GM23338 (cell line): Measurements from ENCODE around the gene LRRC47. TPM values are rescaled to one million over a fixed set of nuclear protein-coding genes. Genes with fewer than 3 reads are reported as not detected.

Experiments used
- ATAC-seq: fragments of 200-7000 bp; cut with Tn5 transposase; 3 replicates; pipeline ENCODE4 v1.9.1; 2020
- DNase-seq: peaks from one replicate; pipeline ENCODE4 v3.0.0-alpha.2; 2015; ENCODE audit warnings: low spot score
- H2AFZ ChIP-seq: fragments of 200-600 bp; sonication (generic); 2 replicates; pipeline ENCODE4 v1.8.0; 2016; ENCODE audit warnings: antibody characterized with exemption, mild to moderate bottlenecking, moderate library complexity
- H3F3A ChIP-seq: fragments of 200-600 bp; sonication (generic); replicated peaks from 2 replicates; pipeline ENCODE4 v1.8.0; 2017; ENCODE audit warnings: antibody characterized with exemption, mixed run types, low read depth
- H3K27ac ChIP-seq: fragments of 200-600 bp; sonication (generic); 2 replicates; pipeline ENCODE4 v1.6.1; 2016; ENCODE audit warnings: low read depth
- H3K27me3 ChIP-seq: fragments of 200-600 bp; sonication (generic); 2 replicates; pipeline ENCODE4 v1.8.0; 2016; ENCODE audit warnings: mild to moderate bottlenecking, mixed run types, moderate library complexity; ENCODE audit not compliant: insufficient read depth
- H3K36me3 ChIP-seq: fragments of 200-600 bp; sonication (generic); 2 replicates; pipeline ENCODE4 v1.8.0; 2016; ENCODE audit warnings: mild to moderate bottlenecking; ENCODE audit not compliant: insufficient read depth
- H3K4me1 ChIP-seq: fragments of 200-600 bp; sonication (generic); 2 replicates; pipeline ENCODE4 v1.8.0; 2016; ENCODE audit warnings: mild to moderate bottlenecking, moderate library complexity; ENCODE audit not compliant: insufficient read depth
- H3K4me2 ChIP-seq: fragments of 200-600 bp; sonication (generic); 2 replicates; pipeline ENCODE4 v1.7.1; 2017; ENCODE audit warnings: mixed run types
- H3K4me3 ChIP-seq: fragments of 200-600 bp; sonication (generic); 2 replicates; pipeline ENCODE4 v1.6.1; 2016; ENCODE audit warnings: mixed run types
- H3K79me2 ChIP-seq: fragments of 200-600 bp; sonication (generic); replicated peaks from 2 replicates; pipeline ENCODE4 v1.8.0; 2017; ENCODE audit warnings: mild to moderate bottlenecking; ENCODE audit not compliant: insufficient read depth
- H3K9me2 ChIP-seq: fragments of 200-600 bp; sonication (generic); 2 replicates; pipeline ENCODE4 v1.8.0; 2017; ENCODE audit not compliant: insufficient read depth
- H4K20me1 ChIP-seq: fragments of 200-600 bp; sonication (generic); replicated peaks from 2 replicates; pipeline ENCODE4 v1.8.0; 2017; ENCODE audit warnings: mild to moderate bottlenecking; ENCODE audit not compliant: insufficient read depth
- H3K27ac Mint-ChIP-seq: 2 replicates; pipeline ENCODE4 v1.8.0; 2020; ENCODE audit warnings: inconsistent platforms, mild to moderate bottlenecking, moderate library complexity, mixed read lengths
- H3K27me3 Mint-ChIP-seq: 3 replicates; pipeline ENCODE4 v1.8.0; 2022; ENCODE audit warnings: low read depth, mild to moderate bottlenecking, moderate library complexity, mixed read lengths, inconsistent platforms; ENCODE audit not compliant: insufficient read depth, poor library complexity
- H3K36me3 Mint-ChIP-seq: 3 replicates; pipeline ENCODE4 v1.8.0; 2021; ENCODE audit warnings: low read depth, mild to moderate bottlenecking, inconsistent platforms, moderate library complexity, mixed read lengths
- H3K4me1 Mint-ChIP-seq: 3 replicates; pipeline ENCODE4 v1.8.0; 2020; ENCODE audit warnings: mild to moderate bottlenecking, inconsistent platforms, mixed read lengths
- H3K4me3 Mint-ChIP-seq: 3 replicates; pipeline ENCODE4 v1.8.0; 2021; ENCODE audit warnings: moderate library complexity, mild to moderate bottlenecking, inconsistent platforms, mixed read lengths
- H3K9me3 Mint-ChIP-seq: 3 replicates; pipeline ENCODE4 v1.8.0; 2020; ENCODE audit warnings: moderate library complexity, mild to moderate bottlenecking, inconsistent platforms, mixed read lengths
- CREB1 ChIP-seq: fragments of 250-450 bp; sonication (Bioruptor Pico); IDR thresholded peaks from 2 replicates; pipeline ENCODE4 v1.5.0; 2020; ENCODE audit warnings: low read depth, mild to moderate bottlenecking, moderate library complexity
- CTCF ChIP-seq, 2 experiments: fragments of 200-600 bp in 1 of 2; sonication (generic) in 1 of 2; conservative IDR thresholded peaks; 2 replicates each; pipeline versions ENCODE4 v1.5.1 to v1.6.1; 2016 to 2017; ENCODE audit warnings: antibody characterized with exemption in 2 of 2, low read depth in 2 of 2, mild to moderate bottlenecking in 2 of 2, moderate library complexity in 1 of 2
- EZH2 ChIP-seq: fragments of 200-600 bp; sonication (generic); IDR thresholded peaks from one replicate; pipeline ENCODE4 v1.8.0; 2017; ENCODE audit warnings: antibody characterized with exemption, mild to moderate bottlenecking, low read depth; ENCODE audit not compliant: unreplicated experiment
- EZH2phosphoT487 ChIP-seq: fragments of 200-600 bp; sonication (generic); IDR thresholded peaks from one replicate; pipeline ENCODE4 v1.8.1; 2018; ENCODE audit warnings: antibody characterized with exemption; ENCODE audit not compliant: unreplicated experiment
- JUNB ChIP-seq: IDR thresholded peaks from one replicate; pipeline ENCODE4 v1.6.1; 2016; ENCODE audit warnings: antibody characterized with exemption; ENCODE audit not compliant: unreplicated experiment
- NANOG ChIP-seq: IDR thresholded peaks from 2 replicates; pipeline ENCODE4 v1.6.1; 2016; ENCODE audit warnings: antibody characterized with exemption, borderline replicate concordance
- POLR2AphosphoS5 ChIP-seq: IDR thresholded peaks from 2 replicates; pipeline ENCODE4 v1.6.1; 2016; ENCODE audit warnings: antibody characterized with exemption, low read depth
- STAT1 ChIP-seq: IDR thresholded peaks from one replicate; pipeline ENCODE4 v1.6.1; 2016; ENCODE audit warnings: antibody characterized with exemption; ENCODE audit not compliant: unreplicated experiment
- ZNF114 ChIP-seq: fragments of 250-450 bp; sonication (Bioruptor Pico); IDR thresholded peaks from 2 replicates; pipeline ENCODE4 v1.5.0; 2020; ENCODE audit warnings: mild to moderate bottlenecking, moderate library complexity
- ZNF331 ChIP-seq: fragments of 250-450 bp; sonication (Bioruptor Pico); IDR thresholded peaks from 2 replicates; pipeline ENCODE4 v1.5.0; 2020; ENCODE audit warnings: low read depth, mild to moderate bottlenecking, moderate library complexity
- polyA plus RNA-seq: library from polyadenylated mRNA; unstranded; fragments of >200 nt; fragmentation: Nextera tagmentation; extraction: Ambion mirVana; gene quantifications from 2 replicates; pipeline ENCODE4 v1.2.1, GENCODE V29; 2016
- total RNA-seq: library from RNA; depleted of rRNA; stranded (reverse); fragments of >200 nt; shearing (Covaris generic); gene quantifications from 2 replicates; pipeline ENCODE4 v1.2.3, GENCODE V29; 2014
- TF ChIP-seq, protein P1 (sequence below): fragments of 250-450 bp; sonication (Bioruptor Pico); IDR thresholded peaks from 2 replicates; pipeline ENCODE4 v1.5.0; 2020; ENCODE audit warnings: mild to moderate bottlenecking, moderate library complexity
- TF ChIP-seq, protein P2 (sequence below): IDR thresholded peaks from 2 replicates; pipeline ENCODE4 v1.6.1; 2016; ENCODE audit warnings: antibody characterized with exemption
- TF ChIP-seq, protein P3 (sequence below): IDR thresholded peaks from one replicate; pipeline ENCODE4 v1.6.1; 2018; ENCODE audit warnings: antibody characterized with exemption; ENCODE audit not compliant: unreplicated experiment

The LRRC47 gene
- total and polyA plus RNA-seq, 2 experiments from 2014 or later = 15.8 to 76.8 TPM

DNA sequence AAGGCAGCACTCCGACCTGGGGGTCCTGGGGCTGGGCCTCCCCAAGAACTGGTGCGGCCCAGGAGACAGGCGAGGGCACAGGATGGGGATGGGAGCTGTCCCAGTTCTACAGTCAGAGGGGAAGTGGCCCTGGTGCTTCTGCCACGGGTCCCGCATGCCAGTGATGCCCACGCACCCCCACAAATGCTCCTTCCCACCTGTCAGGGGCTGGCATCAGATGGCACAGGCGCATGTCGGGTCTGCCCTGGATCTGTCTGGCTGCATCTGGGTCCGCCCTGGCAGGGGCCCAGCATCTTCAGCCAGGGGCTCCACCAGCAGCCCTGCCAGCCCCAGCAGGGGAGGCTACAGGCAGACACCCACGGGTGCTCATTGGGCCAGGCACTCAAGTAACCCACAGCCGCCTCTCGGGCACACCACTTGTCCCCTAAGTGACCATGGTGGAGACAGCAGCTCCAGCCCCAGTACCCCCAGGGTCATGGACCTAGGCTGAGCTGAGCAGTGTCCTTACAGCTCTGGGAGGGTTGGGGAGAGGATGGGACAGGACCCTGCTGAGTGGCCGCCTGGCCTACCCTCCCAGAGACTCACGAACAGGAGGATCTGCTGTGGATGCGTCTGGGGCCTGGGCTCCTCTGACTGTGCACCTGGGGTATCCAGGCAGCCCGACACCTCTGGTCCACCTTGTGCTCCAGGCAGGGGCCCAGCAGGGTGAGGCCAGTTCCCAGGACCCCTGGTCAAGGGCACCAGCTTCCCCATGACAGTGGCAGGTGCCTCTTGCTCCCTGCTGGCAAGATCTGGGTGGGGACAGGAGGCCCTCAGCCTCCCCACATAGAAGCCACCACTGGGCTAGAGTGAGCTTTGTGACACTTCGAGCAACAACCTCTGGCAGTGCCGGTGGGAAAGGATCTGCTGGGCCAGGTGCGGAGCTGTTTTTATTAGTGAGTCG, 18.4 kb downstream of the LRRC47 start:
- Histone ChIP-seq H3K4me1 (peaks cover 7% of the 10 kb centered on the region; the same call in 1 of the 2 replicates), H3K4me2 (no peak overlapping the region), H3K36me3 (peaks cover 25% of the 10 kb centered on the region), H3K9me2 (no peaks in the 10 kb centered on the region), H3K27me3 (no peaks in the 10 kb centered on the region), H3K79me2 (no peaks in the 10 kb centered on the region), H4K20me1 (peaks cover 12% of the 10 kb centered on the region), H3F3A (peaks cover 11% of the 10 kb centered on the region; the same call in 1 of the 2 replicates), H2AFZ (no peak overlapping the region), H3K27ac (no peak overlapping the region), H3K4me3 (no peak overlapping the region)
- TF ChIP-seq CTCF (conservative IDR thresholded peaks at IDR 0.05; ENCODE audit: low read depth in 2 of 2) (no peak), ZNF331 (CRISPR knock-in tag) (no peak), EZH2phosphoT487 (no peak), NANOG (no peak), POLR2AphosphoS5 (no peak), CREB1 (no peak), JUNB (no peak), ZNF114 (CRISPR knock-in tag) (no peak), EZH2 (no peak), STAT1 (no peak)
- TF ChIP-seq, protein P1, sequence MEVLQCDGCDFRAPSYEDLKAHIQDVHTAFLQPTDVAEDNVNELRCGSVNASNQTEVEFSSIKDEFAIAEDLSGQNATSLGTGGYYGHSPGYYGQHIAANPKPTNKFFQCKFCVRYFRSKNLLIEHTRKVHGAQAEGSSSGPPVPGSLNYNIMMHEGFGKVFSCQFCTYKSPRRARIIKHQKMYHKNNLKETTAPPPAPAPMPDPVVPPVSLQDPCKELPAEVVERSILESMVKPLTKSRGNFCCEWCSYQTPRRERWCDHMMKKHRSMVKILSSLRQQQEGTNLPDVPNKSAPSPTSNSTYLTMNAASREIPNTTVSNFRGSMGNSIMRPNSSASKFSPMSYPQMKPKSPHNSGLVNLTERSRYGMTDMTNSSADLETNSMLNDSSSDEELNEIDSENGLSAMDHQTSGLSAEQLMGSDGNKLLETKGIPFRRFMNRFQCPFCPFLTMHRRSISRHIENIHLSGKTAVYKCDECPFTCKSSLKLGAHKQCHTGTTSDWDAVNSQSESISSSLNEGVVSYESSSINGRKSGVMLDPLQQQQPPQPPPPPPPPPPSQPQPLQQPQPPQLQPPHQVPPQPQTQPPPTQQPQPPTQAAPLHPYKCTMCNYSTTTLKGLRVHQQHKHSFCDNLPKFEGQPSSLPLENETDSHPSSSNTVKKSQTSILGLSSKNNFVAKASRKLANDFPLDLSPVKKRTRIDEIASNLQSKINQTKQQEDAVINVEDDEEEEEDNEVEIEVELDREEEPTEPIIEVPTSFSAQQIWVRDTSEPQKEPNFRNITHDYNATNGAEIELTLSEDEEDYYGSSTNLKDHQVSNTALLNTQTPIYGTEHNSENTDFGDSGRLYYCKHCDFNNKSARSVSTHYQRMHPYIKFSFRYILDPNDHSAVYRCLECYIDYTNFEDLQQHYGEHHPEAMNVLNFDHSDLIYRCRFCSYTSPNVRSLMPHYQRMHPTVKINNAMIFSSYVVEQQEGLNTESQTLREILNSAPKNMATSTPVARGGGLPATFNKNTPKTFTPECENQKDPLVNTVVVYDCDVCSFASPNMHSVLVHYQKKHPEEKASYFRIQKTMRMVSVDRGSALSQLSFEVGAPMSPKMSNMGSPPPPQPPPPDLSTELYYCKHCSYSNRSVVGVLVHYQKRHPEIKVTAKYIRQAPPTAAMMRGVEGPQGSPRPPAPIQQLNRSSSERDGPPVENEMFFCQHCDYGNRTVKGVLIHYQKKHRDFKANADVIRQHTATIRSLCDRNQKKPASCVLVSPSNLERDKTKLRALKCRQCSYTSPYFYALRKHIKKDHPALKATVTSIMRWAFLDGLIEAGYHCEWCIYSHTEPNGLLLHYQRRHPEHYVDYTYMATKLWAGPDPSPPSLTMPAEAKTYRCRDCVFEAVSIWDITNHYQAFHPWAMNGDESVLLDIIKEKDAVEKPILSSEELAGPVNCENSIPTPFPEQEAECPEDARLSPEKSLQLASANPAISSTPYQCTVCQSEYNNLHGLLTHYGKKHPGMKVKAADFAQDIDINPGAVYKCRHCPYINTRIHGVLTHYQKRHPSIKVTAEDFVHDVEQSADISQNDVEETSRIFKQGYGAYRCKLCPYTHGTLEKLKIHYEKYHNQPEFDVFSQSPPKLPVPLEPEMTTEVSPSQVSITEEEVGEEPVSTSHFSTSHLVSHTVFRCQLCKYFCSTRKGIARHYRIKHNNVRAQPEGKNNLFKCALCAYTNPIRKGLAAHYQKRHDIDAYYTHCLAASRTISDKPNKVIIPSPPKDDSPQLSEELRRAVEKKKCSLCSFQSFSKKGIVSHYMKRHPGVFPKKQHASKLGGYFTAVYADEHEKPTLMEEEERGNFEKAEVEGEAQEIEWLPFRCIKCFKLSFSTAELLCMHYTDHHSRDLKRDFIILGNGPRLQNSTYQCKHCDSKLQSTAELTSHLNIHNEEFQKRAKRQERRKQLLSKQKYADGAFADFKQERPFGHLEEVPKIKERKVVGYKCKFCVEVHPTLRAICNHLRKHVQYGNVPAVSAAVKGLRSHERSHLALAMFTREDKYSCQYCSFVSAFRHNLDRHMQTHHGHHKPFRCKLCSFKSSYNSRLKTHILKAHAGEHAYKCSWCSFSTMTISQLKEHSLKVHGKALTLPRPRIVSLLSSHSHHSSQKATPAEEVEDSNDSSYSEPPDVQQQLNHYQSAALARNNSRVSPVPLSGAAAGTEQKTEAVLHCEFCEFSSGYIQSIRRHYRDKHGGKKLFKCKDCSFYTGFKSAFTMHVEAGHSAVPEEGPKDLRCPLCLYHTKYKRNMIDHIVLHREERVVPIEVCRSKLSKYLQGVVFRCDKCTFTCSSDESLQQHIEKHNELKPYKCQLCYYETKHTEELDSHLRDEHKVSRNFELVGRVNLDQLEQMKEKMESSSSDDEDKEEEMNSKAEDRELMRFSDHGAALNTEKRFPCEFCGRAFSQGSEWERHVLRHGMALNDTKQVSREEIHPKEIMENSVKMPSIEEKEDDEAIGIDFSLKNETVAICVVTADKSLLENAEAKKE (CRISPR knock-in tag) = no peak
- TF ChIP-seq, protein P2, sequence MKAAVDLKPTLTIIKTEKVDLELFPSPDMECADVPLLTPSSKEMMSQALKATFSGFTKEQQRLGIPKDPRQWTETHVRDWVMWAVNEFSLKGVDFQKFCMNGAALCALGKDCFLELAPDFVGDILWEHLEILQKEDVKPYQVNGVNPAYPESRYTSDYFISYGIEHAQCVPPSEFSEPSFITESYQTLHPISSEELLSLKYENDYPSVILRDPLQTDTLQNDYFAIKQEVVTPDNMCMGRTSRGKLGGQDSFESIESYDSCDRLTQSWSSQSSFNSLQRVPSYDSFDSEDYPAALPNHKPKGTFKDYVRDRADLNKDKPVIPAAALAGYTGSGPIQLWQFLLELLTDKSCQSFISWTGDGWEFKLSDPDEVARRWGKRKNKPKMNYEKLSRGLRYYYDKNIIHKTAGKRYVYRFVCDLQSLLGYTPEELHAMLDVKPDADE = no peak
- TF ChIP-seq, protein P3, sequence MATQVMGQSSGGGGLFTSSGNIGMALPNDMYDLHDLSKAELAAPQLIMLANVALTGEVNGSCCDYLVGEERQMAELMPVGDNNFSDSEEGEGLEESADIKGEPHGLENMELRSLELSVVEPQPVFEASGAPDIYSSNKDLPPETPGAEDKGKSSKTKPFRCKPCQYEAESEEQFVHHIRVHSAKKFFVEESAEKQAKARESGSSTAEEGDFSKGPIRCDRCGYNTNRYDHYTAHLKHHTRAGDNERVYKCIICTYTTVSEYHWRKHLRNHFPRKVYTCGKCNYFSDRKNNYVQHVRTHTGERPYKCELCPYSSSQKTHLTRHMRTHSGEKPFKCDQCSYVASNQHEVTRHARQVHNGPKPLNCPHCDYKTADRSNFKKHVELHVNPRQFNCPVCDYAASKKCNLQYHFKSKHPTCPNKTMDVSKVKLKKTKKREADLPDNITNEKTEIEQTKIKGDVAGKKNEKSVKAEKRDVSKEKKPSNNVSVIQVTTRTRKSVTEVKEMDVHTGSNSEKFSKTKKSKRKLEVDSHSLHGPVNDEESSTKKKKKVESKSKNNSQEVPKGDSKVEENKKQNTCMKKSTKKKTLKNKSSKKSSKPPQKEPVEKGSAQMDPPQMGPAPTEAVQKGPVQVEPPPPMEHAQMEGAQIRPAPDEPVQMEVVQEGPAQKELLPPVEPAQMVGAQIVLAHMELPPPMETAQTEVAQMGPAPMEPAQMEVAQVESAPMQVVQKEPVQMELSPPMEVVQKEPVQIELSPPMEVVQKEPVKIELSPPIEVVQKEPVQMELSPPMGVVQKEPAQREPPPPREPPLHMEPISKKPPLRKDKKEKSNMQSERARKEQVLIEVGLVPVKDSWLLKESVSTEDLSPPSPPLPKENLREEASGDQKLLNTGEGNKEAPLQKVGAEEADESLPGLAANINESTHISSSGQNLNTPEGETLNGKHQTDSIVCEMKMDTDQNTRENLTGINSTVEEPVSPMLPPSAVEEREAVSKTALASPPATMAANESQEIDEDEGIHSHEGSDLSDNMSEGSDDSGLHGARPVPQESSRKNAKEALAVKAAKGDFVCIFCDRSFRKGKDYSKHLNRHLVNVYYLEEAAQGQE = no peak
- peaks cover 39% of the 10 kb centered on the region for H3K36me3 Mint-ChIP-seq
- DNase-seq (no peak), ATAC-seq (no peak)
- H3K4me1 Mint-ChIP-seq = peaks cover 10% of the 10 kb centered on the region
- no peak overlapping the region for H3K27ac Mint-ChIP-seq
- no peak overlapping the region for H3K4me3 Mint-ChIP-seq
- peaks cover 14% of the 10 kb centered on the region for H3K27me3 Mint-ChIP-seq
- H3K9me3 Mint-ChIP-seq = no peaks in the 10 kb centered on the region; the same call in 2 of the 3 replicates
